Right cardiac atrium (tissue), 5 donors: Measurements from ENCODE around the gene KRTCAP2. TPM values are rescaled to one million over a fixed set of nuclear protein-coding genes. Genes with fewer than 3 reads are reported as not detected.
"Not testable (repeated sequence)": the region's sequence is repeated elsewhere in the genome, so short reads cannot be mapped to it uniquely, and the experiment has no call there.

ENCODE experiments used
- ATAC-seq, 2 donors: fragments of 200-7000 bp; cut with Tn5 transposase; one replicate each; pipeline versions ENCODE4 v1.8.0 to v1.9.1; 2020; ENCODE audit warnings: moderate library complexity in 2 of 2, mild to moderate bottlenecking in 1 of 2
- DNase-seq, 3 donors: peaks; one replicate each; pipeline ENCODE4 v3.0.0-alpha.2; 2020
- H3K27ac ChIP-seq: one replicate; pipeline ENCODE4 v1.5.1; 2013; ENCODE audit warnings: mild to moderate bottlenecking, low read length, control low read depth, moderate library complexity
- H3K27me3 ChIP-seq: one replicate; pipeline ENCODE4 v1.6.1; 2013; ENCODE audit not compliant: control insufficient read depth, insufficient read depth
- H3K4me1 ChIP-seq: one replicate; pipeline ENCODE4 v1.6.1; 2013; ENCODE audit warnings: low read length; ENCODE audit not compliant: control insufficient read depth, insufficient read depth
- H3K4me3 ChIP-seq: one replicate; pipeline ENCODE4 v1.5.1; 2013; ENCODE audit warnings: low read length, control low read depth
- H3K9me3 ChIP-seq: one replicate; pipeline ENCODE4 v1.6.1; 2013; ENCODE audit warnings: low read length; ENCODE audit not compliant: control insufficient read depth
- WGBS: extraction: QIAGEN DNeasy Blood & Tissue Kit; methylation state at CpG from one replicate; pipeline ENCODE4 v1.1.7; 2013; 5-methylcytosine and 5-hydroxymethylcytosine counted together
- intact Hi-C, 4 donors: fragments of 100-400 bp; cut with DNase I; formaldehyde crosslinking; loops; one replicate each; pipeline versions ENCODE4 v1.11.0 to v1.14.0; 2022 to 2023
- long read RNA-seq, 4 donors: library from polyadenylated mRNA; unstranded; transcript quantifications; one replicate each; pipeline ENCODE4 v2.0.0, GENCODE V29; 2020 to 2021
- polyA plus RNA-seq: library from polyadenylated mRNA; stranded (reverse); fragments of 200-250 nt; gene quantifications from one replicate; pipeline ENCODE4 v1.2.3, GENCODE V29; 2013
- total RNA-seq, 4 donors: library from RNA; stranded (reverse); fragmentation: NEBNext Ultra II Directional; extraction: Animal tissue kit (Norgen Biotek cat#: 25700); gene quantifications; one replicate each; pipeline ENCODE4 v1.2.1, GENCODE V29; 2021
- donor health status: healthy with polysubstance abuse.
- donor health status: DM: no; HTN: yes; CAD: no.
- donor health status: DM: no; HTN: no; CAD: no.
- donor health status: DM: no; HTN: yes; CAD: no; lungs with severe emphysema.
- donor health status: DM: yes; HTN: yes; CAD: no.

Gene KRTCAP2
- 100 to 1,000 TPM; 122 to 150 (median 130) TPM for total RNA-seq
- 217 TPM for polyA plus RNA-seq
- long read RNA-seq, donor 1, transcript KRTCAP2-206 (4 exons, 785 nt), result minor isoform, 32 of 74 reads
- long read RNA-seq, donor 1, transcript KRTCAP2-201 (5 exons, 552 nt), result major isoform, 40 of 74 reads
- long read RNA-seq, donor 1, partial matches to known transcripts, result 0 of 74 reads
- long read RNA-seq, donor 1, other reads (novel, unspliced or antisense), result 2 of 74 reads
- long read RNA-seq, donor 2, transcript KRTCAP2-201 (5 exons, 552 nt), result major isoform, 49 of 80 reads
- long read RNA-seq, donor 2, transcript KRTCAP2-206 (4 exons, 785 nt), result minor isoform, 30 of 80 reads
- long read RNA-seq, donor 2, partial matches to known transcripts, result 0 of 80 reads
- long read RNA-seq, donor 2, other reads (novel, unspliced or antisense), result 0 of 80 reads
- long read RNA-seq, donor 3, transcript KRTCAP2-201 (5 exons, 552 nt), result minor isoform, 9 of 27 reads
- long read RNA-seq, donor 3, transcript KRTCAP2-206 (4 exons, 785 nt), result major isoform, 18 of 27 reads
- long read RNA-seq, donor 3, partial matches to known transcripts, result 0 of 27 reads
- long read RNA-seq, donor 3, other reads (novel, unspliced or antisense), result 0 of 27 reads
- long read RNA-seq, donor 4, transcript KRTCAP2-201 (5 exons, 552 nt), result major isoform, 24 of 47 reads
- long read RNA-seq, donor 4, transcript KRTCAP2-206 (4 exons, 785 nt), result minor isoform, 21 of 47 reads
- long read RNA-seq, donor 4, partial matches to known transcripts, result 0 of 47 reads
- long read RNA-seq, donor 4, other reads (novel, unspliced or antisense), result 2 of 47 reads

DNA sequence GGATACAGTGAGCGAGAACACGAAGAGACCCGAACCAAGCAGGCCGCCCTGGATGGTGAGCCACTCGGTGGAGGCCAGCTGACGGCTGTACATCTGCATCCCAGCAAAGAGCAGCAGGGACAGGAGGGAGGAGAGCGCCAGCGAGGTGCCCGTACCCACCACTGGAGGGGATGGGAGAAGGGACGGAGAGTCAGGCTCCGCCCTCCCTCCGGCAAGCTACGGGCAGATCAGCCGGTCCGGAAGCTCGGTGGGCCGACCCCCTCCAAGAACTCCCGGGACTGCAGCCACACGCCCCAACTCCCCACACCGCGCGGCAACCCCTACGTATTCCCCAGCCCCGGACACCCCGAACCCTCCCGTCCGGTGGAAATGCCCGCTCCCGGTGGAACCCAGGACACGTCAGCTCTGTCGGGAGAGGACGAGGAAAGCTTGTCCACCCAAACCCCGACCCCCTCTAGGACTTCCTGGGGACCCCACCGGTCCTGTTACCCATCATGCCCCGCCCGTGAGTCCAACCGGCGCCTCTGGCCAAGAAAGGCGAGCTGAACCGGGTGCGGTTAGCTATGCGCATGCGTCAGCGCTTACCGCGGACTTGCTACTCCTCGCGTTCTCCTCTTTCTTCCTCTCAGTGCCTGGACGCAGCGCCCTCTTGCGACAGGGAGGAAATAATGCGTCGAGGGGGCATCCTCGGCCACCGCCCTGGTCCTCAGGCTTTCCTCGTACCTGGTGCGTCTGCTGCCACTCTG, at the start of gene KRTCAP2:
TSS of gene KRTCAP2 (minus strand) at position 573 of the 746 bp plus-strand sequence. CDS start at position 493, 80 bp downstream.
- Histone ChIP-seq H3K27ac (peak within 1 kb of the TSS; percentile 86), H3K4me1 (no peaks in the 10 kb centered on the region), H3K27me3 (no peaks in the 10 kb centered on the region), H3K9me3 (no peaks in the 10 kb centered on the region), H3K4me3 (peak within 1 kb of the TSS; percentile 79)
- intact Hi-C loops, result loop anchor here in 2 of 4 donors (10.0 kb wide), 1 partner anchor 52 kb away; no protein-coding TSS in a partner anchor
- DNase-seq (peak; percentile 97 to 98 (median 98)), ATAC-seq (peak; percentile 86 to 87)
- WGBS, result under 1% methylated on average over 57 of the region's 57 CpGs

DNA sequence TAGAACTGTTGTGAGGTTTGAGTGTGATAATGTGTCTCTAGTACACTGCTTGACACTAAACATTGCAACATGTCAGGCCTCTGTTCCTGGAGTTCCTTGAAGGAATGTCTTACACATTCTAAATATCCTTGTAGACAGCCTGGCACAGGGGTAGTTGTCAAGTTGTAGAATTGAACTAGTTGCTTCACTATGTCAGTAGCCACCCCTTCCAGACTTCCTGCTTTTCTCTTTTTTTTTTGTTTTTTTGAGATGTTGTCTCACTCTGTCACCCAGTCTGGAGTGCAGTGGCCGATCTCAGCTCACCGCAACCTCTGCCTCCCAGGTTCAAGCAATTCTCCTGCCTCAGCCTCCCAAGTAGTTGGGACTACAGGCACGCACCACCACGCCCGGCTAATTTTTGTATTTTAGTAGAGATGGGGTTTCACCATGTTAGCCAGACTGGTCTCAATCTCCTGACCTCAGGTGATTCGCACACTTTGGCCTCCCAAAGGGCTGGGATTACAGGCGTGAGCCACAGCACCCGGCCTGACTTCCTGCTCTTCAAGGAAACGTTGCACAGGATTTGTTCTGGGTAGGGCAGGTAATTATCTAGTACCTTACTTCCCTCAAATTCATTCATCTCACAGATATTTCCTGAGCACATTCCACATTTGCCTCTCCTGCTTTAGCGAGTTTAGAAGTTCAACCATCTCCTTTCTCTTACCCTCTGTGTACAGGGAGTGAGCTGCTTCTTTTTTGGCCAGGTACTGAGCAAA, 47.3 kb upstream of the KRTCAP2 start:
- not testable (repeated sequence) for DNase-seq, ATAC-seq, H3K9me3 ChIP-seq, H3K4me1 ChIP-seq, H3K4me3 ChIP-seq, H3K27me3 ChIP-seq, H3K27ac ChIP-seq
- intact Hi-C loops, result loop anchor here in 2 of 4 donors (10.0 kb wide), 1 partner anchor 46 kb away; the partner anchor contains the start of genes KRTCAP2 (in 2 of the 2) and TRIM46 (in 2 of the 2)
- WGBS, result 84% methylated on average over 10 of the region's 10 CpGs

DNA sequence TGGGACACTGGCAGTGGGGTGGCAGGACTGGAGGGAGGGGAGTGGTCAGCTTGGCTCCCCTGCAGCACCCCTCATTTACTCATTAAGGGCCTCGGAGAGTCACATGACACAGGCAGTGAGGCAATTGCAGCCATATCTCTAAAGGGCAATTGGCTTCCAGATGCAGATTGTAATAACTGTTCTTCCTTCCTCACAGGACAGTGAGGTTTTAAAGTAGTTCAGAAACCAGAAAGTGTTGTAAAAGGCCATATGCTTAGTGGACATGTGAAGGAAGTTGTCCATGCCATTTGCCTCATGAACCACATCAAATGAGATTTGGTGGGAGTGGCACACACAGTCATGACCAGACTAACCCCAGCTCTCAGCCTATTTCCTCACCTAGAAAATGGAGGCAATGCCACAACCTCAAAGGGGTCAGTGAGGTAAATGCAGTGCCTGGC, 46.5 kb upstream of the KRTCAP2 start:
- WGBS, result 7% methylated on average over 1 of the region's 1 CpG
- ATAC-seq, result peak in 1 of 2 donors; percentile 56
- peaks cover 5% of the 10 kb centered on the region for H3K9me3 ChIP-seq
- peak overlapping the region; percentile 27 for H3K27ac ChIP-seq
- intact Hi-C loops, result loop anchor here in 2 of 4 donors (10.0 kb wide), 1 partner anchor 45 kb away; the partner anchor contains the start of genes KRTCAP2 (in 2 of the 2) and TRIM46 (in 2 of the 2)
- no peaks in the 10 kb centered on the region for H3K27me3 ChIP-seq
- H3K4me3 ChIP-seq, result peak overlapping the region; percentile 34
- no peak for DNase-seq
- no peaks in the 10 kb centered on the region for H3K4me1 ChIP-seq

DNA sequence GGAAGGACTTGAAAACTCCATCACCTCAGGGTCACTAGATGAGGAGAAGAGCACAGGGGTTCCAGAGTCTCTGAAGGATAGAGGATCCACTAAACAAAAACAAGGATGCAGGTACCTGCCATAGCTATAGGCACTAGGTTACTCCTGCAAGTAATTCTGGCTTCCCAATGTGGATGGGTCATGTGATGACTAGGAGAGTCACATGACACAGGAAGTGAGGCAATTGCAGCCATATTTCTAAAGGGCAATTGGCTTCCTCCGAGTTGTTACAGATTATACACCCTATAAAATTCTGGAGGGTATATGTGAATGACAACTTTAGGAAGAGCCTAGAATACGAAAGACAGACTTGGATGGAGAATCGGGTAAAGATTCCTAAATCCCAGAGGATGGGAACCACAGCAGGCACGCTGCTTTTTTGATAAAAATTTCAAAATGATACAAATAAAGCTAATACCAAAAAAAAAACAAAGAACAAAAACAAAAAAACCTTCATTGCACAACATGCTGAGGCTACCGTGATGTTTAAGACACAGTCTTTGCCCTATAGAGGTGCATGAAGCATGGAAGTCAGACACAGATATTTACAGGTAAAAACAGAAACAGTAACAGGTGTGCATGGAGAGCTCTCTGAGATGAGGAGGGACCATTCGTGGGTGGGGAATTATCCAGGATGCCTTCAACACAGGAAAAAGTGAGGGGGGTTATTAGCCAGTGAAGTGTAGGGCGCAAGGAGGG, 45.9 kb upstream of the KRTCAP2 start:
- Histone ChIP-seq H3K4me3 (peak overlapping the region; percentile 34), H3K9me3 (peaks cover 5% of the 10 kb centered on the region), H3K27me3 (no peaks in the 10 kb centered on the region), H3K4me1 (no peaks in the 10 kb centered on the region), H3K27ac (peak overlapping the region; percentile 27)
- intact Hi-C loops, result no loop called here
- no peak for DNase-seq
- WGBS, result 40% methylated on average over 7 of the region's 7 CpGs
- ATAC-seq, result peak; percentile 58 to 71

DNA sequence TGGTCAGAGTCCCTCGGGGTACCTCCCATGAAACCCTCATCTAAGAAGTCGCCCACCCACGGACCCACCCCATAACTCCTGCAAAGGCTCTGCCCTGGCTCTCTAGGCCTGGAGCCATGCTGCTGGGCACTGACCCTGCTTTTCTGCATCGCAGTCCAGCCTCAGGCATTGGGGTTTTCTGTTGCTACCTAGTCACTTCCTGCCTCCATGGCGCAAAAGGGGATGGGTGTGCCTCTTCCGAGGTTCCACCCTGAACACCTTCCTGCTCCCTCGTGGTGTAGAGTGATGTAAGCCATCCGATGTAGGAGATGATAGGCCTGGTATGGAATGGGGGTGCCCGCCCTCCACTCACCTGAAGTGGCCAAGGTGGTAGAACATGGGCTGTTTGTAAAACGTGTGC, 41.6 kb upstream of the KRTCAP2 start:
- H3K27me3 ChIP-seq, H3K9me3 ChIP-seq, H3K4me3 ChIP-seq, ATAC-seq, H3K4me1 ChIP-seq, intact Hi-C loops, DNase-seq, H3K27ac ChIP-seq: not testable (repeated sequence)
- 74% methylated on average over 9 of the region's 10 CpGs for WGBS

DNA sequence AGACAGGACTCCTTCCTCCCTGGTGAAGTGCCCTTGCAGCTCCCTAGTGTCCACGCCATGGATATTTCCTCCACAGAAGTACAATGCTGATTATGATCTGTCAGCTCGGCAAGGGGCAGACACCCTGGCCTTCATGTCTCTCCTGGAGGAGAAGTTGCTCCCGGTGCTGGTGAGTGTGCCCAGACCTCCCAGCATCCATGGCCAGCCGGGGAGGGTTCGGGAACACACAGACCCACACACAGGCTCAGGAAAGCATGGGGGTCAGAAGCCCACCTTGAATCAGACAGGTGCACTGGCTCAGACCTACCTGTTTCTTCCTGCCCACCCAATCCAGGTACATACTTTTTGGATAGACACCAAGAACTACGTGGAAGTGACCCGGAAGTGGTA, 38.9 kb upstream of the KRTCAP2 start:
- DNase-seq, H3K27ac ChIP-seq, intact Hi-C loops, H3K4me1 ChIP-seq, H3K9me3 ChIP-seq, ATAC-seq, H3K4me3 ChIP-seq, H3K27me3 ChIP-seq: not testable (repeated sequence)
- WGBS, result 66% methylated on average over 7 of the region's 7 CpGs

DNA sequence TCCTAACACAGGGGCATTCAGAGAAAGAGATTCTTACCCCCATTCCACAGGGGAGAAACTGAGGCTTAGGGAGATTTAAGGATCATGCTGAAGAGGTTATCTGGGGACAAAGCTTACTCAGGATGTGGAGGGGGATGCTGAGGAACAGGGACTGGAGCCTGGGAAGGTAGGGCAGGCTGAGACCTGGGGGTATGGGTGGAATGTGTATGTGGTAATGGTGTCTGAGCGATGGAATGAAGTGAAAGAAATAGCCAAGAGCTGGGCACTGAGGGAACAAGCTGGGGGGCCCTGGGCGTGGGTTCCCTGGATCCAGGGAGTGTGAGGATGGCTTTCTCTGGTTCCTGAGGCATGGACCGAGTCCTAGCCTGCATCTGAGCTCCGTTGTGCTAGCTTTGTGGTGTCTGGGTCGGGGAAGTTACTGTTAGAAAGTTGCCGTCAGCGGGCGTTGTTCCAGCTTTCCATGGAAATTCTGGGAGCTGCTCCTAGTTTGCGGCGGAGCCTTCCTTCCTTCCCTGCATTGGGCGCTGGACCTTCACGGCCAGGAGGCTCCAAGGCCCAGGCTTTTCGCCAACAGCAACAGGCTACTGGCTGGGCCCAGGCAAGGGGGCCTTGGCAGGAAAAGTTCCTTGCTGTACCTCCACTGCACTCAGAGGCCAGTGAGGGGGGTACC, 38.4 kb upstream of the KRTCAP2 start:
- H3K27ac ChIP-seq, H3K4me3 ChIP-seq, H3K9me3 ChIP-seq, H3K27me3 ChIP-seq, H3K4me1 ChIP-seq: not testable (repeated sequence)
- DNase-seq (peak; percentile 83 to 88 (median 85)), ATAC-seq (peak in 1 of 2 donors; percentile 32)
- intact Hi-C loops, result loop anchor here in 1 of 4 donors (2.0 kb wide), 1 partner anchor 17 kb away; no protein-coding TSS in a partner anchor
- 44% methylated on average over 13 of the region's 13 CpGs for WGBS

DNA sequence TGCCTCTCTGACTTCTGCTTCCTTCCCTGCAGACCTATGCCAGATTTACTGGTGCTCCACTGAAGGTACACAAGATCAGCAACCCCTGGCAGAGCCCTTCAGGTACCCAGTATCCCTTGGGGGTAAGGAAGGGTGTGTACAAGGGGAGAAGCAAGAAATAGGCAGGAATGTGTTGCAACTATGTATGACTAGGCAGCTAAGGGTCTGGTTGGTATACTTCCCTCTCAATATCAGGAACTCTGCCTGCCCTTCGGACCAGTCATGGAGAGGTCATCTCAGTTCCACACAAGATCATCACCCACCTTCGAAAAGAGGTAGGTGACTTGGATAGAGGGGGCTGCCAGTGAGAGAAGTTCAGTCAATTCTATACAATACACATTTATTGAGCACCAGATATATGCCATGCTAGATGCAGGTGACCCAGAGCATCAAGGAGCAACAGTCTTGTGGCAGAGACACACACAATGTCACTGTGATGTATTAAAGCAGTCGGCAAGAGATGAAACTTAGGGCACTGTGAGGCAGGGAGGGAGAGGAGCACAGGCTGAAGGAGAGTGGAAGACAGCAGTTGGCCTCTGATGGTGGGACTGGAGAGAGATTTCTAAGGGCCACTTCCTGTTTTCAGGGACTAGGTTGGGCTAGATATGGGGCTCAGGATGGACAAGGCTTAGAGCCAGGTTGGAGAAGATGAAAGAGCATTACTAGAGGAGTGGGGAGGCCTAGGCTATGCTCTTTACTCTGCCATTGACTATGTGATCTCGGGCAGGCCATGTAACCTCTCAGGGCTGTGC, 37.4 kb upstream of the KRTCAP2 start:
- DNase-seq (no peak), ATAC-seq (no peak)
- 77% methylated on average over 4 of the region's 4 CpGs for WGBS
- intact Hi-C loops, result loop anchor here in 1 of 4 donors (2.0 kb wide), 1 partner anchor 18 kb away; no protein-coding TSS in a partner anchor
- Histone ChIP-seq H3K9me3 (no peaks in the 10 kb centered on the region), H3K27ac (peak overlapping the region; percentile 31), H3K27me3 (no peaks in the 10 kb centered on the region), H3K4me3 (no peak overlapping the region), H3K4me1 (peaks cover 5% of the 10 kb centered on the region)
